ENCODE measurements around the gene AGMO.

AGMO gene

DNA sequence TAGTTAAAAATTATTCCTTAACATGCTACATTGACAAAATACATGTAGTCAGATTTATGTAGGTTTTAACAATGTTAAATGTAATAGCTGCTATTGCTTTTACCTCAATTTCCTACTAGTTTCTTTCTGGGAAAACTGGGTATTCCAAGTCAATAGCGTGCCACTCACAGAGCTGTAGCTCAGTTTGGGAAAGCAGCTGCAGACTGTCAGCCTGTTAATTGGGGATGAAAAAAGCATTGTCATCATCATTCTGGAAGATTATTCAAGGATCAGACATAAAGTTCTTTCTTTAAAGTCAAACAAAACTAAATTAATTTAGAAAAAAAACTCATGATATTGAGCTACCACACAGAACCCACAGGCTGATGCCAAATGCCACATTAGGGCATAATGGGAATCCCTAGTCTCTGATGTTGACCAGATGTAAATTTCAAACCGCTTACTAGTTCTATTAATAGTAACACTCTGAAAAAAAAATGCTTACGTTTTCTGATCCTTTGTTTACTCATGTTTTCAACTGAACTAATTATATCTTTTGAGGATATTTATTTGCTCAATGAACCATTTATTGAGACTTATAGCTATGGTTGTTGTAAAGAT is 19.6 kb upstream of the AGMO start:
- TF ChIP-seq CTCF (conservative IDR thresholded peaks at IDR 0.05), result no peak
- no peak overlapping the region for H3K27ac ChIP-seq

DNA sequence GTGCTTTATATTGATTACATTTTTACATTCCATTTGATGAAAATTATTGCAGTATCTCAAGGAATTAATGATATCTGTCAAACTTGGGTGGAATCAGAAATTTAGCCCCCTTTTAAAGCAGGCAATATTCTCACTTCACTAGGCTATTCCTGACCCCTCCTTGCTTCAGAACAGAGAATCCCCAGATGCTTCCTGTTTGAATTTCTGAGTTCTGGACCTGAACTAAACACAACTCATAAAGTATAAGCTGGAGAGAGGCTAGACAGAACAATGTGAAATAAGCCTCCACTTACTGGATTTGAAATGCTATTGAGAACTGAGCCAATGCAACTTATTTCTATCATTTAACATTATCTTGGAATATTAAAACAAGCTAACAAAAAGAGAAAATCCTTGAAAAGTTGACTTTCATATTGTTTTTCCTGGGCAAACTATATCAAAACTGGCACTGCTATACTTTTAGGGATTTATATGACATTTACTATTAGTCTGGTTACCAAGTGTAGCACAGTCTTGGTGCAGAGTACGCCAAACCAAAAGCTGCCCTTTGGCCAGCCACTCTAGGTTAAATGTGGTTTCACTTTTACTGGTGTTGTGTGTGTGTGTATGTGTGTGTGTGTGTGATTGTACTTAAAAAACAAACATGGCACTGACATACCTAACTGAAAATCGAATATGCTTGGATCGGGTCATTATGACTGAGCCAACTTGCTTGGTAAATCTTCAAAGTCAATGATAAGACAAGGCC is 19.0 kb upstream of the AGMO start:
- no peak overlapping the region for H3K27ac ChIP-seq

GRCh38 chr7:15577600-15577999 is 15.8 kb upstream of the AGMO start:
- TF ChIP-seq CTCF (conservative IDR thresholded peaks at IDR 0.05), result no peak
- H3K27ac ChIP-seq, result no peak overlapping the region

More for the DNA sequence above, 19.0 kb upstream of the AGMO start:
- no peak for TF ChIP-seq CTCF (conservative IDR thresholded peaks at IDR 0.05)

DNA sequence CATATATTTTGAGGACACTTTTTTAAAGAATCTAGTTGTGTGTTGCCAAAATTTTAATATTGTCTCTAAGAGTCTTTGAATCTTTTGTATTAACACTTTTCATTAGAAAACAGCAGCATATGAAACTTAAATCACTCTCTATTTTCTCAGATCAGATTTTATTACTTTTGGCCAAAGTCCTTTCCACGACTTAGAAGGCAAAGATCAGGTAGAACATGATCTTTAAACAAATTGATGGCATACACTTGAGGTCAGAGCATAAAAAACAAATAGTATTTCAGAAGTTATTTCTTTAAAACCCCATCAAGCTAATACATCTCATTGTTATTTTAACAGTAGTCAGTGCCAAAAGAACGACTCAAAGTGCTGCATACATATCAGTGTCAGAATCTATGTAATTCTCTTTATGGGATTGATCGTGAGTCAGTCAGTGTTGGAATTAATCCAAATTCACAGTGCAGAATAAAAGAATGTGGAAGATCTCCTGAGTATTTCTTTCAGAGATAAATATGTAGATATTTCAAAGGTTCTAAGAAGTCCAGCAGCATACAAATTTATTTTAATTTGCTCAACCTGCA is 9.6 kb upstream of the AGMO start:
- TF ChIP-seq CTCF (conservative IDR thresholded peaks at IDR 0.05), result no peak
- no peak overlapping the region for H3K27ac ChIP-seq

GRCh38 chr7:15567652-15568051 is 5.8 kb upstream of the AGMO start:
- no peak for TF ChIP-seq CTCF (conservative IDR thresholded peaks at IDR 0.05)
- no peak overlapping the region for H3K27ac ChIP-seq

GRCh38 chr7:15567036-15567435 is 5.2 kb upstream of the AGMO start:
- no peak for TF ChIP-seq CTCF (conservative IDR thresholded peaks at IDR 0.05)
- no peak overlapping the region for H3K27ac ChIP-seq

GRCh38 chr7:15566476-15566875 is 4.7 kb upstream of the AGMO start:
- H3K27ac ChIP-seq, result no peak overlapping the region
- no peak for TF ChIP-seq CTCF (conservative IDR thresholded peaks at IDR 0.05)

Data from VCaP (cell line).